ENCODE measurements around the gene MRPL12. TPM values are rescaled to one million over a fixed set of nuclear protein-coding genes. Genes with fewer than 3 reads are reported as not detected.

MRPL12 gene
- total RNA-seq, 1 donor from 2014 or later, result 57.7 TPM

GRCh38 chr17:81659038-81659437, 44.1 kb upstream of the MRPL12 start:
- Mint-ChIP-seq H3K4me3 (ENCODE audit: unreplicated experiment) (no peak overlapping the region), H3K36me3 (ENCODE audit: unreplicated experiment) (no peaks in the 10 kb centered on the region), H3K9me3 (ENCODE audit: unreplicated experiment) (peaks cover 3% of the 10 kb centered on the region), H3K4me1 (ENCODE audit: low read depth, unreplicated experiment) (peaks cover 3% of the 10 kb centered on the region), H3K27ac (ENCODE audit: unreplicated experiment) (no peak overlapping the region), H3K27me3 (ENCODE audit: unreplicated experiment) (no peaks in the 10 kb centered on the region)
- no peak for TF ChIP-seq CTCF (IDR thresholded peaks at IDR 0.05; ENCODE audit: partially characterized antibody, unreplicated experiment)
- DNase-seq, result no peak

DNA sequence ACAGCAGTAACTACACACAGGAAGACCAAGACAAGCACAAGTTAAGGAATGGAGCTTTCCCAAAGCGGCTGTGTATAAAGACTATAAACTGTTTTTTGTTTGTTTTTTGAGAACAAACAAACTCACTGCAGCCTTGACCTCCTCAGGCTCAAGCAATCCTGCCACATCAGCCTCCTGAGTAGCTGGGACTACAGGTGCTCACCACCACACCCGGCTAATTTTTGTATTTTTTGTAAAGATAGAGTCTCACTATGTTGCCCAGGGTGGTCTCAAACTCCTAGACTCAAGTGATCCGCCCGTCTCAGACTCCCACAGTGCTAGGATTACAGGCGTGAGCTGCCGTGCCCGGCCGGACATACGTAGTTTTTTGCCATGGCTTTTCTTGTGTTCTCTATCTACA, 42.7 kb upstream of the MRPL12 start:
- no peak for TF ChIP-seq CTCF (IDR thresholded peaks at IDR 0.05; ENCODE audit: partially characterized antibody, unreplicated experiment)
- DNase-seq, result no peak
- Mint-ChIP-seq H3K36me3 (ENCODE audit: unreplicated experiment) (no peaks in the 10 kb centered on the region), H3K4me3 (ENCODE audit: unreplicated experiment) (no peak overlapping the region), H3K4me1 (ENCODE audit: low read depth, unreplicated experiment) (peaks cover 5% of the 10 kb centered on the region), H3K9me3 (ENCODE audit: unreplicated experiment) (peaks cover 4% of the 10 kb centered on the region), H3K27me3 (ENCODE audit: unreplicated experiment) (no peaks in the 10 kb centered on the region), H3K27ac (ENCODE audit: unreplicated experiment) (no peak overlapping the region)

GRCh38 chr17:81662002-81662401, 41.2 kb upstream of the MRPL12 start:
- peaks cover 13% of the 10 kb centered on the region for H3K4me1 Mint-ChIP-seq (ENCODE audit: low read depth, unreplicated experiment)
- no peak overlapping the region for H3K27ac Mint-ChIP-seq (ENCODE audit: unreplicated experiment)
- no peak for DNase-seq
- peaks cover 4% of the 10 kb centered on the region for H3K9me3 Mint-ChIP-seq (ENCODE audit: unreplicated experiment)
- no peak overlapping the region for H3K4me3 Mint-ChIP-seq (ENCODE audit: unreplicated experiment)
- H3K27me3 Mint-ChIP-seq (ENCODE audit: unreplicated experiment), result peaks cover under 1% of the 10 kb centered on the region
- no peak for TF ChIP-seq CTCF (IDR thresholded peaks at IDR 0.05; ENCODE audit: partially characterized antibody, unreplicated experiment)
- H3K36me3 Mint-ChIP-seq (ENCODE audit: unreplicated experiment), result no peaks in the 10 kb centered on the region

DNA sequence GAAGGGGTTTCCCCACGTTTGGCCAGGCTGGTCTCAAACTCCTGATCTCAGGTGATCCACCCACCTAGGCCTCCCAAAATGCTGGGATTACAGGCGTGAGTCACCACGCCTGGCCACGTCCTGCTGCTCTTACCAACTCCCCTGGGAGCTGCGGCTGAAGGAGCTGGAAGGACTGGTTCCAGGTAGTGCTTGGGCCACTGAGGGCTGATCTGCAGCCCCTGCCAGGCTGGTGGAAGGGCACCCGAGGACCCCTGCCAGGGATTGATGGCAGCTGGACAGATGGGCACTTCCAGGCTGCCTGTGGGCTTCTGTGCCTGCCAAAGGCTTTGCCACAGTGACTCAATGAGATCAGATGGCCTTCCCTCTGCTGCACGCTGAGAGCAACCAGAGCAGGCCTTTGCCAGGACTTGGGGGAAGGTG, 39.1 kb upstream of the MRPL12 start:
- Mint-ChIP-seq H3K9me3 (ENCODE audit: unreplicated experiment) (peaks cover 4% of the 10 kb centered on the region), H3K27ac (ENCODE audit: unreplicated experiment) (no peak overlapping the region), H3K36me3 (ENCODE audit: unreplicated experiment) (no peaks in the 10 kb centered on the region), H3K4me3 (ENCODE audit: unreplicated experiment) (no peak overlapping the region), H3K4me1 (ENCODE audit: low read depth, unreplicated experiment) (peaks cover 18% of the 10 kb centered on the region), H3K27me3 (ENCODE audit: unreplicated experiment) (peaks cover 2% of the 10 kb centered on the region)
- TF ChIP-seq CTCF (IDR thresholded peaks at IDR 0.05; ENCODE audit: partially characterized antibody, unreplicated experiment), result no peak
- no peak for DNase-seq

DNA sequence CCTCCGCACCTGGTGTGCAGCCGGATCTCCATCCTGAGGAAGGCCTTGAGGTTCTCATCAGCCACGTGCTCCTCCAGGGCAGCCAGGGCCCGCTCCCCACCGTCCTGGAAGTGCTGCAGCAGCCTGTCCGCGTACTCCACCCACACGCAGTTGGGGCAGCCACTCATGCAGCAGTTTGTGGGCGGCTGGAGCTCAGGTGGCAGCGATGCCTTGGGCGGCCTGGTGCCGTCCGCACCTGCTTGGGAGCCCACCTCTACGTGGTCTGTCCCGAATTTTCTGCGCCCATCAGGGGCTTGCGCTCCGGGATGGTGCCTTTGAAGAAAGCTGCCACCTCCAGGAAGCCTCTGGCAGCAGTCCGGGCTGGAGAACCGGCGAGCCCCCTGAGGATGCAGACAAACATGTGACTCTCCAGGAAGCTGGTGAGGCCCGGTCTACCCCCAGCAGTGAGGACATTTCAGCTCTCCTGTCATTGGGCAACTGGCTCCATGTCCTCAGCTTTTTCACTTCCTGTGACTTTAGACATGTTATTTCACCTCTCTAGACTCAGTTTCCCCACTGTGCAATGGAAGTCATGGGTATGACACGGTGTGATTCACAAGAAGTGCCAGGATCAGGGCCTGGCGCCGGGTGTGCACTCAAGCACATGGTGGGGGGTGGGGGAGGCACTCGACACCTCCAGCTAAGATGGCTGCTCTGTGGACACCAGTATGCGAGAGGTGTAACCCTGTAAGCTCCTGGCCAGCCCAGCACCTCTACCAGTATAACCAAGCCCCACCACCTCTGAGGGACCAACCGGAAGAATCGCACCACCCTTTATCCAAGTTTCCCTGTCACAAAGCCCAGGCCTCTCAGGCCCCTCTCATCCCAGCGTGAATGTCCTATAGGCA, 37.7 kb upstream of the MRPL12 start:
- H3K9me3 Mint-ChIP-seq (ENCODE audit: unreplicated experiment), result peaks cover 3% of the 10 kb centered on the region
- H3K36me3 Mint-ChIP-seq (ENCODE audit: unreplicated experiment), result no peaks in the 10 kb centered on the region
- DNase-seq, result no peak

More for the DNA sequence above, 37.7 kb upstream of the MRPL12 start:
- Mint-ChIP-seq H3K4me1 (ENCODE audit: low read depth, unreplicated experiment) (peaks cover 18% of the 10 kb centered on the region), H3K27ac (ENCODE audit: unreplicated experiment) (peak overlapping the region; percentile 93), H3K27me3 (ENCODE audit: unreplicated experiment) (peaks cover 2% of the 10 kb centered on the region), H3K4me3 (ENCODE audit: unreplicated experiment) (peak overlapping the region; percentile 98)
- TF ChIP-seq CTCF (IDR thresholded peaks at IDR 0.05; ENCODE audit: partially characterized antibody, unreplicated experiment), result no peak
